DMS114 treated with DMSO at 0.1 percent for 48 hours (cell line): ENCODE data around the gene PRDX1.
"Not testable (repeated sequence)": the region's sequence is repeated elsewhere in the genome, so short reads cannot be mapped to it uniquely, and the experiment has no call there.

Experiments
- DNase-seq: peaks from one replicate; lab custom pipeline; 2025; ENCODE audit not compliant: unreplicated experiment; lab: John Stamatoyannopoulos, UW

The PRDX1 gene

DNA sequence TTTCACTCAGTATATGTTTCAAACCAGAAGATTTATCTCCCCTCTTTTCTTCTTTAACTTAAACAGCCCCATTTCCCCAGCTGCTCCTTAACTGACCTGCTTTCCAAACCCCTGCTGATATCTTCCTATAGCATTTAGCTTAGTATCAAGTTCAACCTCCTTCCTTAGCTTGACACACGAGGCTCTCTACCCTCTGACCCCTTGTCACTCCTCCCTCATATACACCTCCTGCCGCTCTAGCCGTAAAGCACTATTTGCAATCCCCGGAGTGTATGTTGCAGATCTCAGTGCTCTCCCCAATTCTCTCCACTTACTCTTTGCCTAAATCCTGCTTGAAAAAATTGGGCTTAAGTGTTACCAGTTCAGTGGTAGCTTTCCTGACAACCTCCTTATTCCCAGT is 15.2 kb upstream of the PRDX1 start:
- DNase-seq = no peak

- DNase-seq = no peak
These were observed 14.5 kb upstream of the PRDX1 start for GRCh38 chr1:45535988-45536766.

DNA sequence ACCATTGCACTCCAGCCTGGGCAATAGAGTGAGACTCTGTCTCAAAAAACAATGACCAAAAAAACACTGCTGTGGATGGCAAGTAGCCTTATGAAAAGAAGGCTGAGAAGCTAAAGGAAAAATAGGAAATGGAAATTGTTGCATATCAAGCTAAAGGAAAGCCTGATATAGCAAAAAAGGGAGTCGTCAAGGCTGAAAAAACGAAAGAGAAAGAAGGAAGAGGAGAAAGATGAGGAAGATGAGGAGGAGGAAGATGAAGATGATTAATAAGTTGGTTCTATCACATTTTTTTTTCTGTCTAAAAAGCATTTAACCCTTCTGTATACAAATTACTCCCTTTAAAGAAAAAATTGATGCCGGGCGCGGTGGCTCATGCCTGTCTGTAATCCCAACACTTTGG is 10.2 kb upstream of the PRDX1 start:
- DNase-seq = no peak

DNA sequence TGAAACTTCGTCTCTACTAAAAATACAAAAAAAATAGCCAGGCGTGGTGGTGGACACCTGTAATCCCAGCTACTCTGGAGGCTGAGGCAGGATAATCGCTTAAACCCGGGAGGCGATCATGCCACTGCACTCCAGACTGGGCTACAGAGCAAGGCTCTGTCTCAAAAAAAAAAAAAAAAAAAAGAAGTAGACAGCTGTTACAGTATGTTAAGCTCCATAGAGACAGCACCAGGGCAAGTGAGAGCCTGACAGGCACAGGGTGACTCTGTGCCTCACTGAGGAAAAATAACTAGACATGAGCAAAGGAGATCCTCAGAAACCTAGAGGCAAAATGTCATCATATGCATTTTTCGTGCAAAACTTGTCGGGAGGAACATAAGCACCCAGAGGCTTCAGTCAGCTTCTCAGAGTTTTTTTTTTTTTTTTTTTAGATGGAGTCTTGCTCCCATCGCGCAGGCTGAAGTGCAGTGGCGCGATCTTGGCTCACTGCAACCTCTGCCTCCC is 9.0 kb upstream of the PRDX1 start:
- no peak for DNase-seq

DNA sequence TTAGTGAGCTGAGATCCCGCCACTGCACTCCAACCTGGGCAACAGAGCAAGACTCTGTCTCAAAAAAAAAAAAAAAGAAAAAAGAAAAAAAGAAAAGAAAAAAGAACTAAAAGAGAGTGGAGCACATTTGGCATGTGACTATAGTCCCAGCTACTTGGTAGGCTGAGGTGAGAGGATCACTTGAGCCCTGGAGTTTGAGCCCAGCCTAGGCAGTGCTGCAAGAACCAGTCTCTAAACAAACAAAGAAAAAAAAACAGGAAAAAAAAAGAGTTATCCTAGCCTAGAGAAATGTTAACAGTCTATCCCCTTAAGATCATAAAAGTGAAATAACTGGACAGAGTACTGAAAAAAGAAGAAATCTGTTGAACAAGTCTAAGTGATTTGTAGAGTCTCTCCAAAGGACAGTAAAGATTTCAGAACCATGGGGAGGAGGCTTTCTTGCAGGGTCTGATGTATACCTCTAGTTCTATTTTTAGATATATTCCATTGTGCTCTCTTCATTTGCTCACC is 4.5 kb upstream of the PRDX1 start:
- DNase-seq = no peak

DNA sequence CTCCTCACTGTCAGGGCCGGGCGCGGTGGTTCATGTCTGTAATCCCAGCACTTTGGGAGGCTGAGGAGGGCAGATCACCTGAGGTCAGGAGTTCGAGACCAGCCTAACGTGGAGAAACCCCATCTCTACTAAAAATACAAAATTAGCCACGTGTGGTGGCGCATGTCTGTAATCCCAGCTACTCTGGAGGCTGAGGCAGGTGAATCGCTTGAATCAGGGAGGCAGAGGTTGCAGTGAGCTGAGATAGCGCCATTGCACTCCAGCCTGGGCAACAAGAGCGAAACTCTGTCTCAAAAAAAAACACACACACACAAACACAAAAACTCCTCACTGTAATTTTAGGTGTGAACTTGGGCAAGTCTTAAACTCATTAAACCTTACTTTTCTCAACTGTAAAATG is 2.3 kb upstream of the PRDX1 start:
- DNase-seq = not testable (repeated sequence)

GRCh38 chr1:45523516-45523915 is 1.8 kb upstream of the PRDX1 start:
- DNase-seq = not testable (repeated sequence)

GRCh38 chr1:45522324-45523104 is 830 bp upstream of the PRDX1 start:
- DNase-seq = no peak

- DNase-seq = not testable (repeated sequence)
These were observed 1.9 kb downstream of the PRDX1 start for GRCh38 chr1:45519774-45520173.

GRCh38 chr1:45518910-45519309 is 2.8 kb downstream of the PRDX1 start:
- no peak for DNase-seq

DNA sequence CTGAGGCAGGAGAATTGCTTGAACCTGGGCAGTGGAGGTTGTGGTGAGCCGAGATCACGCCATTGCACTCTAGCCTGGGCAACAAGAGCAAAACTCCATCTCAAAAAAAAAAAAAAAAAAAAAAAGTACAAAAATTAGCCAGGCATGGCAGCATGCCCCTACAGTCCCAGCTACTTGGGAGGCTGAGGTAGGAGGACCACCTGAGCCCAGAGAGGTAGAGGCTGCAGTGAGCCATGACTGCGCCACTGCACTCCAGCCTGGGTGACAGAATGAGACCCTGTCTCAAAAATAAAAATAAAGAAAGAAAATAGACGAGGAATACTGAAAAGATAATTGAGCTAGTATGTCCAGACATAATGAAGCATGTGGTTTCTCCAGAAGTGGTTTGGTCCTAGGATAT is 3.3 kb downstream of the PRDX1 start:
- DNase-seq = not testable (repeated sequence)

DNA sequence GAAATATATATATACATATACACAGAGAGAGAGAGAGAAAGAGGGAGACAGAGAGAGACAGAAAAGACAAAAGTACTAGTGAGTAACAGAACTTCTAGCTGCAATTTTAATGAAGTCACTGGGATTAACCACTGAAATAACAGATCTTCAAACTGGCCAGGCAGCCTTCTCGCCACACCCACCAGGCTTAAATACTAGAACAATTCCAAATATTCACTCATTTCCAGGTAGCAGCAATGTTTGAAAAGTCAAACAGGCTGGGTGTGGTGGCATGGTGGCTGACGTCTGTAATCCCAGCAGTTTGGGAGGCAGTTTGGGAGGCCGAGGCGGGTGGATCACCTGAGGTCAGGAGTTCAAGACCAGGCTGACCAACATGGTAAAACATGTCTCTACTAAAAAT is 5.2 kb downstream of the PRDX1 start:
- no peak for DNase-seq

DNA sequence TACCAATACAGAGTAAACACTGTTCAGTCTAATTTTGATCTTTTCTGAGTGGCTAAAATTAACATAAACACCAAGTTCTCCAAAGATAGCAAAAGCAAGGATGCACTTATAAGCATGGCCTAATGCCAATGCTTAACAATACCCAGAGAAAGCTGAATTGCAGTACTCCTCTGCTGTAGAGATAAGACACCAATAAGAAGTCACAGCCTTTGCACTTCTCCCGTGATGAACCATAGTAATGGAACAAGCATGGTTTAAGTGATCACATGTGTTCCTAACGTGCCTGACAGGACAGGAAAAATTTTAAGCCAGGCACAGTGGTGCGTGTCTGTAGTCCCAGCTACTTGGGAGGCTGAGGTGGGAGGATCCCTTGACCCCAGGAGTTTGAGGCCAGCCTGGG is 5.6 kb downstream of the PRDX1 start:
- DNase-seq = no peak

GRCh38 chr1:45513532-45514260 is 8.0 kb downstream of the PRDX1 start:
- DNase-seq = not testable (repeated sequence)

- peak; percentile 53 for DNase-seq
These were observed 9.0 kb downstream of the PRDX1 start for GRCh38 chr1:45512641-45513054.

- DNase-seq = no peak
These were observed 10.6 kb downstream of the PRDX1 start for GRCh38 chr1:45510972-45511527.

DNA sequence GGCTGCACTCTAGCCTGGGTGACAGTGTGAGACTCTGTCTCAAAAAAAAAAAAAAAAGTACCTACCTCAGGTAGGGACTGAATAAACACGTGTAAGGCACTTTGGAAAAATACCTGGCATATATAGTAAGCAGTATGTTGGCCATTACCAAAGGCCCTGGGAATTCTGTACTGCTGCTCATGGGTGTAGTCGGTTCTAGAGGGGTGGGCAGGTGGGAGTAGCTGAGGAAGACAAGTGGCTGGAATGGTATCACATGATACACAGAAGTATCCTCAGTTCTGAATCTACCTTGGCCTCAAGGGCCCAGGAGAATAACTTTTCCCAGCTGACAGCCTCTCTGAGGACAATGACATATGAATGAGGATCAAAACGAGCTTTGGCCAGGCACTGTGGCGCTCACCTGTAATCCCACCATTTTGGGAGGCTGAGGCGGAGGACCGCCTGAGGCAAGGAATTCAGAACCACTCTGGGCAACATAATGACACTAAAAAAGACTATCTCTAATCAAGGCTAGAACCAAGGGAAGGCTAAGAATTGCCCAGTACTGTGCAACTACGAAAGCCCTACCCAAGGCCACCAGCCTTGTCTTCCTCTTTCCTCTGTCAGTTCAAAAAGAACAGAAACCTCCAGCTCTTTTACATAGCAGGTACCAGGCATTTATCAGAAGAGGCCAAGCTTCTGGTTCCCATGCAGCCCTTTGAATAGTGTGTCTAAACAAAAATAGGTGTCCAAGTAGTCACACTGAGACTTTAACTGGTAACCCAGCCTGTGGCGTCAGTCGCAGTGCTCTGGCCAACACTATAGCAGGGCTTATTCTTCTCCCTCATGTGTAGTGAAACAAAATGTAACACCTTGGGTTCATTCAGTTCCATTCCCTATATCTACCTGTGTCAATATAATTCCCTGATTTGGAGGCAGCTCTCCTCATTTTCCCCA is 11.4 kb downstream of the PRDX1 start:
- no peak for DNase-seq

- peak; percentile 43 for DNase-seq
These were observed 13.2 kb downstream of the PRDX1 start for GRCh38 chr1:45508295-45509151.

DNA sequence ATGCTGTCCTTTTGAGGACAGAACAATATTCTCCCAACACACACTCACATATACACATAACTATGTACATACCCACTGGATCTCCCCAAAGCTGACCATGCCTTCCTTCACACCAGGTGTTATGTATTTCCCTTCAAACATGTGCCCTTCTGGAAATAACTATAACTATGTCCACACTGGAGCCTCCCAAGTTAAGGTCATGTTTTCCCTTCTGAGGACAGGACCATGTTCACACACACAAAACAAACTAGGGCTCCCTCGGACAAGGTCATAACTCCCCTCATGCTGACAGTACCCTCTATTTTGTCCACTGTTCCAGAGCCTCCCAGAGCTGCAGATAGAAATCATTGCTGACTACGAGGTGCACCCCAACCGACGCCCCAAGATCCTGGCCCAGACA is 13.8 kb downstream of the PRDX1 start:
- no peak for DNase-seq
